ENCODE measurements around the gene CASP6.

Gene CASP6

GRCh38 chr4:109640644-109641043 lies 62.6 kb downstream of the CASP6 start:
- DNase-seq (ENCODE audit: low read depth): no peak
- no peak for TF ChIP-seq CTCF (IDR thresholded peaks at IDR 0.05; ENCODE audit: low read length, missing control alignments)
- H3K4me3 ChIP-seq (replicated peaks; ENCODE audit: low read depth, low read length): no peak overlapping the region
